Stimulated activated CD8-positive, alpha-beta memory T cell treated with anti-CD3 and anti-CD28 coated beads, Interleukin-12 subunit alpha, Interleukin-12 subunit beta, amount 100 ng/mL, for 1 hour (primary cell): ENCODE measurements around the gene LYAR.

ENCODE experiments used
- DNase-seq: peaks from one replicate; pipeline ENCODE4 v3.0.0-alpha.2; 2020; ENCODE audit warnings: low read depth

LYAR gene, protein sequence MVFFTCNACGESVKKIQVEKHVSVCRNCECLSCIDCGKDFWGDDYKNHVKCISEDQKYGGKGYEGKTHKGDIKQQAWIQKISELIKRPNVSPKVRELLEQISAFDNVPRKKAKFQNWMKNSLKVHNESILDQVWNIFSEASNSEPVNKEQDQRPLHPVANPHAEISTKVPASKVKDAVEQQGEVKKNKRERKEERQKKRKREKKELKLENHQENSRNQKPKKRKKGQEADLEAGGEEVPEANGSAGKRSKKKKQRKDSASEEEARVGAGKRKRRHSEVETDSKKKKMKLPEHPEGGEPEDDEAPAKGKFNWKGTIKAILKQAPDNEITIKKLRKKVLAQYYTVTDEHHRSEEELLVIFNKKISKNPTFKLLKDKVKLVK

GRCh38 chr4:4289941-4290850, at the start of gene LYAR, which contains the start of gene ZBTB49:
Gene LYAR, minus strand, starts transcription at chr4:4290154. Its CDS starts 6,412 bp downstream, at chr4:4283742.
Gene ZBTB49, plus strand, starts transcription at chr4:4290251. Its CDS starts 9,695 bp downstream, at chr4:4299946.
- DNase-seq = peak; percentile 96

DNA sequence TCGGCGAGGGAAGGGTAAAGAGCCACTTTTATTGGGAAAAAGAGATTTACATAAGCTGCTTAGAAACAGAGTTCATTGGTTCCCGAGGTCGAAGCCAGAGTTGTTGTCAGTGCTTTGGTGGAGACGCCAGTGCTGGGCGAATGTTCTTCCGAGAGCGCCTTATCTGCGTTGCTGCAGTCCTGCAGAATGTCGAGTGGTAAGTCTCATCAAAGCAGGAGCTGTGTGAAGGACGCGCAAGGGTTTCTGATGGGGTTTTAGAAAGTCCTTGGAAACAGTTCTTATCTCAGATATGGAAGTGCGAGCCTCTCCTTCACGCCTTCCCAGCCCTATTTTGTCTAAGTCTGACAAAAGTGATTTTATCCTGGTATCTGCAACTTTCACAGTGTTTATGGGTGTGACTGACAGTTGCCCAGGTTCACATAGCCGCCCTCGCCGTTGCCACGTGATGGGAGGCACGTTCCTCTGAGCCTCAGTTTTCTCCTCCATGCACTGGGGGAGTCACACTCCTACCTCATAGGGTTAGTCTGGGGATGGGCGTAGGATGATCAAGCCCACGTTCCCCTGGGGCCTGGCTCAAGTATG, 49.6 kb upstream of the LYAR start:
- DNase-seq = no peak

DNA sequence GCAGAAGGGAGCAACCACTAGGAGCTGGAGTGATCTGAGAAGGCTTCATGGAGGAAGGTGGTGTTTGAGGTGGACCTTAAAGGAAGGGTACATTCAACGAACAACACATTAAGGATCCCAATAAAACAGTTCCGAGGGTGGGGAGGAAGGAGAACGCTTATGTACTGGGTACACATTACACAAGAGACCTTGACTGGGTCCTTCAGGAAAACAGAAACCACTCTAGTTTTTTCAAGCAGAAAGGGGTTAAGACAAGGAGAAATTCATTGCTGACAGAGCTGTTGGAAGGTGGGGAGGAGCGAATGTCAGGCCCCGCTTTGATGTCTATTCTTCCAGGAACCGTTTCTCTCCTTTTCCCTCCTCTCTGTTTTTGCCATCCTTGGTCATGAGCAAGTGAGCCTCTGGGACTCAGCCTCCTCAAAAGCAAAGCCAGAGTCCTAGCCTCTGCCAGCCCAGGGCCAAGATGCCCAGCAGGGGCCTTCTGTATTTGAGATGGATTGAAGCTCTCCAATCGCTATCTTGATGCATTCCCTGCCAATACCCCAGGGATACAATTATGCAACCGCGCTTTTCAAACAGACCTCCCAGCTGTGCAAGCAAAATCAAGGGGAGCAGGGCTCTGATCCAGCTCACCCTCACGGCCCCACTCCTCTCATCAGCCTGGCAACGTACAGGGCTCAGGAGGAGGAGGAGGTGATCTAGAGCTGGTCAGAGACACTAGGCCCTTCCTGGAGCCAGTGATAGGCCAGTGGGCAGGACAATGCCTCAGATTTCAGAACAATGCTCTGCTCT, 48.5 kb upstream of the LYAR start:
- DNase-seq = no peak

- DNase-seq = peak; percentile 57
Observed at GRCh38 chr4:4334798-4335520, 45.0 kb upstream of the LYAR start.

DNA sequence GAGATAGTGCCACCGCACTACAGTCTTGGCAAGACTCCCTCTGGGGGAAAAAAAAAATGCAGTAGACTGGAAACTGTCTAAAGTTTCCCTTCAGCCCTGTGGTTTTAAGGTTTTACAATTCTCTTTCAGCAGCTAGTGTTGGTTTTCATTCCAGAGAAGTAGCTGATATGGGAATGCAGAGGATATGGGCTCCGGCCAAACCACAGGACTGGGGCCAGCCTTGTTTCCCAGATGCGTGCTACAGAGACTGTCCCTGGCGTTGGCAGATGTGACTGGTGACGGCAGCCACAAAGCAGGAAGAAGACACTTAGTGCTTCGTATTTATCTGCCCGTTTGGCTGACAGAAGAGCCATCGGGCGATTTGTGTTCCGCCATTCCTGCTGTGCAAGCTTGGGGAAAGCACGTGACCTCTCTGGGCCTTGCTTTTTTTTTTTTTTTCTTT, 43.3 kb upstream of the LYAR start:
- no peak for DNase-seq

- DNase-seq = no peak
Observed at GRCh38 chr4:4332529-4332928, 42.6 kb upstream of the LYAR start.

GRCh38 chr4:4330794-4331193, 40.8 kb upstream of the LYAR start:
- DNase-seq = no peak

- DNase-seq = no peak
Observed at GRCh38 chr4:4329496-4329895, 39.5 kb upstream of the LYAR start.

- DNase-seq = no peak
Observed at GRCh38 chr4:4328840-4329239, 38.9 kb upstream of the LYAR start.

DNA sequence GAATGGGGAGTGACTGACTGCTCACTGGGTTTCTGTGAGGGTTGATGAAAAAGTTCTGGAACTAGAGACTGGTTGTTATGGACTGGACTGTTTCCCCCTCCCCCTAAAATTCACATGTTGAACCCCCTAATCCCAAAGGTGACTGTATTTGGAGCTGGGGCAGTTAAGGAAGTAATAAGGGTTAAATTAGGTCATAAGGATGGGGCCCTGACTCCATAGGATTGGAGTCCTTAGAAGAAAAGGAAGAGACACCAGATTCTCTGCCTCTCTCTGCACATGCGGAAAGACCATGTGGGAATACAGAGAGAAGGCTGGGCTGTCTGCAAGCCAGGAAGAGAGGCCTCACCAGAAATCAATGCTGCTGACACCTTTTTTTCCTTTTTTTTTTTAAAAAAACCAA, 38.3 kb upstream of the LYAR start:
- DNase-seq = no peak

- DNase-seq = no peak
Observed at GRCh38 chr4:4327652-4328121, 37.7 kb upstream of the LYAR start.

DNA sequence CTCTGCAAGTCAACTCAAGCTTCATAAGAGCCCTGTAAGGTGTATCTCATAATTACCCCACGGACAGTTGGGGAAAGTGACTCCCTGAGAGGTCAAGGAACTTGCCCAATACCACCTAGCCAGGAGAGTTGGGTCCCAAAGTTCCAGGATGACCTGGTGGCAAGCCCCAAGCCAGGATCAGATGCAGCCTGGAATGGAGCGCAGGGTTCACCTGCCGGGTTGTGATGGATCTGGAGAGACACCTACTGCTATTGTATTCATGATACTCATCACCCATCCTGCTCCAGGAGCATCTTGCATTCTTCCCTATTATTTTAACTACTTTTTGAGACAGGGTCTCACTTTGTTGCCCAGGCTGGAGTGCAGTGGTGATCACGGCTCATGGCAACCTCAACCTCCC, 36.2 kb upstream of the LYAR start:
- no peak for DNase-seq

GRCh38 chr4:4325321-4325720, 35.4 kb upstream of the LYAR start:
- DNase-seq = no peak

- no peak for DNase-seq
Observed at GRCh38 chr4:4323705-4324534, 34.0 kb upstream of the LYAR start.

GRCh38 chr4:4321951-4322688, 32.2 kb upstream of the LYAR start:
- no peak for DNase-seq

DNA sequence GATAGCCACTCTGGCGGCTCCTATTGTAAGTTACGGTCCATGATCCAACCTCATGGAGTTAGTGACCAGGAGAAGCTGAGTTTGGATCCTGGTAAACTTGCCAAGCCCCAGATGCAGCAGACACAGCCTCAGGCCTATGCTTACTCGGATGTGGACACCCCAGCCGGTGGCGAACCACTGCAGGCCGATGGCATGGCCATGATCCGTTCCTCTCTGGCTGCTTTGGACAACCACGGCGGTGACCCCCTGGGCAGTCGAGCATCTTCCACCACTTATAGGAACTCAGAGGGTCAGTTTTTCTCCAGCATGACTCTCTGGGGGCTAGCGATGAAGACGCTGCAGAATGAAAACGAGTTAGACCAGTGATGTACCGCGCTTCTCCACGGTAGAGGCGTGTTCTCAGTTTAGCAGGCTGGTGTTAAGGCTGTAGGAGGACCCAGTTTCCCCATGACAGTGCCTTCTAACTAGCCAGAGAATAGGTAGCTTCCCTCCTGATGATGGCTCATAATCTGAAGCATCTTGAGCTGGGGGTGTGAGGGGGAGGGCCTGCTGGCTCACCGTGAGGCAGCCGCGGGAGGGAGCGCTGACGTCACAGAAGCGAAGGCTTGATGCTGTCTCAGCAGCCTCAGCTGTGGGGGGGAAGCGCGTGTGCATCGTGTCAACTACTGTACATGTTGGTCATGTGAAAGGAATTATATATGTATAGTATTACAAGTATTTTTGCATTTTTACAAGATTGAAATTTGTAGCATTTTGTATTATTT, 31.2 kb upstream of the LYAR start:
- no peak for DNase-seq

DNA sequence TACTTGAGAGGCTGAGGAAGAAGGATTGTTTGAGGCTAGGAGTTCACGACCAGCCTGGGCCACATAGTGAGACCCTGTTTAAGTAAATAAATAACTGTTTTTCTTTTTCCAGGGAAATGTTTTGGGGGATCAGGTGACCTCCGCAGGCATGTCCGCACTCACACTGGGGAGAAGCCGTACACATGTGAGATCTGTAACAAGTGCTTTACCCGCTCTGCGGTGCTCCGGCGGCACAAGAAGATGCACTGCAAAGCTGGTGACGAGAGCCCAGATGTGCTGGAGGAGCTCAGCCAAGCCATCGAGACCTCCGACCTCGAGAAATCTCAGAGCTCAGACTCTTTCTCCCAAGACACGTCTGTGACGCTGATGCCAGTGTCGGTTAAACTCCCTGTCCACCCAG, 30.6 kb upstream of the LYAR start:
- DNase-seq = no peak

DNA sequence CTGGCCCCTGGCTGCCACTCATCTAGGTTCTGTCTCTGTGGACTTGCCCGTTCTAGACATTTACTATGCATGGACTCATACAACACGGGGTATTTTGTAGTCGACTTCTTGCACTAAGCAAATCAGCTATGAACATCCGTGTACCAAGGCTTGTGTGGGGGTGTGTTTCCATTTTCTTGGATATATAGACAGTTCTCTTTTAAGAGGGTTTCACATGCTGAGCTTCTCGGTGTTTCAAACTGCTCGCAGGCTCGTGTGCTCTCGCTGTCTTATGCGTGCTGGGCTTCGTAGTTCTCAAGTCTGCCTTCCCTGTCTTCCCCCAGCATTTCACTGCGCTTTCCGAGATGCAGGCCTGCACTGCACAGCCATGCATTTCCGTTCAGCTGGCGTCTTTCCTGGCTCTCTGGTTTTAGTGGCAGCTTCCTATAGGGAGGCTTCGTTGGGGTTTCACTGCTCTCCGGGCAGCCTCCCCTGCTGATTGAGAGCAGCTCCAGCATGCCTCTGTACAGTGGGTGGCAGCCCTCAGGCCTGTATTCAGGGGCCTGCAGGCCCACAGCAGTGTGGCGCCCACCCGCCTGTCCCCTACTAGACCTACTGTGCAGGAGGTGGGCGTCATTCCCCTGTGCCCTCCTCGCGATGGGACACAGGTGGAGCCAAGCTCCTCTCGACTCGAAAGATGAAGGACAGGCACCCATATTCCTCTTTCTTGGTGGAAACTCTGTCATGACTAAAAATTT, 27.7 kb upstream of the LYAR start:
- no peak for DNase-seq
